ENCODE data around the gene PRC1.

Gene PRC1

DNA sequence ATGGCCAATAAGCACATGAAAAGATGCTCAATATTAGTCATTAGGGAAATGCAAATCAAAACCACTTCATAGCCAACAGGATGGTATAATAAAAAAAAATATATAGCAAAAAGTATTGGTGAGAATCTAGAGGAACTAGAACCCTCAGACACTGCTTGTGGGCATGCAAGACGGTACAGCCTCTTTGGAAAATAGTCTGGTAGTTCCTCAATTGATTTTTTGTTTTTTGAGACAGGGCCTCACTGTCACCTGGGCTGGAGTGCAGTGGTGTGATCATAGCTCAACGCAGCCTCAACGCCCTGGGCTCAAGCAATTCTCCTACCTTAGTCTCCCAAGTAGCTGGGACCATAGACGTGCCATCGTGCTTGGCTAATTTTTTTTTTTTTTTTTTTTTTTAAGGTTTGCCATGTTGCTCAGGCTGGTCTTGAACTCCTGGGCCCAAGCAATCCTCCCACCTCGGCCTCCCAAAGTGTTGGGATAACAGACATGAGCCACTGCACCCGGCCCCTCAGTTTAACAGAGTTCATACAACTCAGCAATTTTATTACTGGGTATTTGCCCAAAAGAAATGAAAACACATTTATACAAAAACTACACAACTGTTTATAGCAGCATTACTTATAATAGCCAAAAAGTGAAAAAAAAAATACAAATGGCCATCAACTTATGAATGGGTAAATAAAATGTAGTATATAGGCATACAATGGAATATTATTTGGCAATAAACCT is 5.1 kb downstream of the PRC1 start:
- DNase-seq, result no peak

DNA sequence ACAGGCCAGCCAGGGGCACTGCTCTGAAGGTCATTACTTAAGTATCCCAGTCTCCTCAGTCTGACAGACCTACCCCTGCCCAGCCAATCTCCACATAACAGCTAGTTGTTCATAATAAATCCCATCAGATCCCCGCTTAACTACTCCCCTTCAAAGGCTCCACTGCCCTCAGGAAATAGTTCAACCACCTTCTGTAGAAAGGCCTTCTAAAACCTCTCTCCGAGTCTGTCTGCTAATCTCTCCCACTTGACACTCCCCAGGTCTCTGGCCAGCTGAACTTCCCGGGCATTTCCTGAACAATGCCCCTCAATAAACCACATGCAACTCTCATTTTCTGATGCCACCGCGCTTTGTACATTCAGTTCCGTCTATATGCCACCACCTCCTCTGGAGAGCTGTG is 6.0 kb downstream of the PRC1 start:
- DNase-seq, result no peak

DNA sequence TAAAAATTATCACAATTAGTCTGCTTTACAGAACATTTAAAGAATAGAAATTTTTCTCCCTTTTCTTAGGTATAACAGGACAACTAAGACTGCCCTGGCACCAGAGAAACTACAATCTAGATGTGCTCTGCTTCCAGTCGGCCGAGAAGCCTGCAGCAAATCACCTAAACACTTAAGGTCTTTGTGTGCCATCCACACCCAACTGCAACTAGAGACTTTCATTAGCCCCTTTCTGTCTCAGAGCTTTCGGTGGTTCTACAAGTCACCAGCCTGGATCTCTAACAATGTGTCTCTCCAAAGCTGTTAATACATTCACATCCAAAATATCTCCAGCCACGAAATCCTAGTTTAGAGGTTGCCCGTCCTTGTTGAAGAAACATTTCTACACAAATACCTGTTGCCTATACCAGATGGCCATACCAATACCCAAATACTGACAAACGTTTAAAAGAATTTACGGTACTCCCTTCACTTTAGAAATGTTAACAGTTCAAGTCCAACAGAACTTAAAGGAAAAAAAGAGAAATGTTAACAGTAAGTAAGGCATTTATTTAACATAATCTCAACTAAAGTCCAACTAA is 6.7 kb downstream of the PRC1 start:
- no peak for DNase-seq

DNA sequence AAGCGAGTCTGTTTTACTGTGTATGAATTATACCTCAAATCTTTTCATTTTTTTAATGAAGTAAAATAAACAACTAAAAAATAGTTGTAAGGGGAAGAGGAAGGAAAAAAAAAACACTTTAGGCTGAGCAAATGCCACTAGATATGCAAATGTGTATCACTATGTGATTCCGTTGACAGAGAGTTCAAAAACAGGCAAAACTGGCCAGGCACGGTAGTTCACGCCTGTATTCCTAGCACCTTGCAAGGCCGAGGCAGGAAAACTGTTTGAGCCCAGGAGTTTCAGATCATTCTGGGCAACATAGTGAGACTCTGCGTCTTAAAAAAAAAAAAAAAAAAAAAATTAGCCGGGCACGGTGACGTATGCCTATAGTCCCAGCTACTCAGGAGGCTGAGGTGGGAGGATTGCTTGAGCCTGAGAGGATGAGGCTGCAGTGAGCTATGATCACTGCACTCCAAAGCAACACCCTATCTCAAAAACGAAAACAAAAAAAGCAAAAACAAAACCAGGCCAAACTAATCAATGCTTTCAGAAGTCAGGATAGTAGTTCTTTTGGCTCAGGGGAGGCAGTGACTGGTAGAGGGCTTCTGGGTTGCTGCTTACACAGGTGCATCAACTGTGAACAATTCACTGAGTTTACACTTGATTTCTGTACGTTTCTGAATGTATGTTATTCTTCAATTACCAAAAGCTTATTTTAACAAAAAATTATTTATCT is 7.4 kb downstream of the PRC1 start:
- no peak for DNase-seq

DNA sequence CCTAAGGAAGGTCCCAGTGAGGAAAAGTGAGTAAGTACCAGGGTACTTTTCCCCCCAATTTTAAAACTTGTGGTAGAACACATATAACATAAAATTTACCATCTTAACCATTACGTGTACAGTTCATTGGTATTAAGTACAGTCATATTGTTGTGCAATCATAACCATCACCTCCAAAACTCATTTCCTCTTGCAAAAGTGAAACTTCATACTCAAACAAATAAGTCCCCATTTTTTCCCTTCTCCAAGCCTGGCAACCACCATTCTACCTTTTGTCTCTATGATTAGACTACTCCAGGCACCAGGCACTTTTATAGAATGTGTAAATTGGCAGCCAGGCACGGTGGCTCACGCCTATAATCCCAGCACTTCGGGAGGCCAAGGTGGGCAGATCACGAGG is 12.2 kb downstream of the PRC1 start:
- DNase-seq, result no peak

DNA sequence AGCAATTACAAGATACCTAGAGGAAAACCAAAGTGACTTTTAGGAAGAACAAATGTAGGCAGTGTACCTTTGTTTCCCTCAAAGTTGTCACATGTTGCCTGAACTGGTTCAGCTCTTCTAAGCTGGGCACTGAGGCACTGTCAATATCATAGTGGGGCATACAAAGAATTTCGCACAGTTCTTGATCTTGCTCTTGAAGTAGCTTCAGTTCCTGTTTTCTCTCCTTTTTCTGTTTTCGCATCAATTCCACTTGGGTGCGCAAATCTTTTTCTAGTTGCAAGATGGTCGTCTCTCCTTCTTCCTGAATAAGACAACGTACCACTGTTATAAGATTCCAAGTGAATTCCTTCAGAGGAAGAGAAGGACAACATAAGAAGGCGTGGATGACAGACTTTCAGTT is 12.7 kb downstream of the PRC1 start:
- DNase-seq, result no peak

DNA sequence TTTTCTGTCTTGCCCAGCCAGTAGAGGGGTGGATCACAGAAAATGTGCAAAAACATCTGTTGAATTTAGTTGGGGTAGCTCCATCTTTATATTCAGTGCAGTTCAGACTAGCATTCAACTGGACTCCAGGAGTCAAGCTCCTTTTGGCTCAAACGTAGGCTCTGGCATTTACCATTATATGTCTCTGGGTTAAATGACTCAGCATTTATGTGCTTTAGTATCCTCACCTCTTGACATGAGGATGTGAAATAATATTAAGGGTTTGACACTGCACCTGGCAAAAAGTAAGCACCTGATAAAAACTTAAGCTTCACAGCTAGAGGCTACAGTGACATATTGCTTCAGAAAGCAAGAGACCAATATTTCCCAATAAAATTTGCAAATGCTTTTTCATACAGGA is 14.8 kb downstream of the PRC1 start:
- DNase-seq, result no peak

DNA sequence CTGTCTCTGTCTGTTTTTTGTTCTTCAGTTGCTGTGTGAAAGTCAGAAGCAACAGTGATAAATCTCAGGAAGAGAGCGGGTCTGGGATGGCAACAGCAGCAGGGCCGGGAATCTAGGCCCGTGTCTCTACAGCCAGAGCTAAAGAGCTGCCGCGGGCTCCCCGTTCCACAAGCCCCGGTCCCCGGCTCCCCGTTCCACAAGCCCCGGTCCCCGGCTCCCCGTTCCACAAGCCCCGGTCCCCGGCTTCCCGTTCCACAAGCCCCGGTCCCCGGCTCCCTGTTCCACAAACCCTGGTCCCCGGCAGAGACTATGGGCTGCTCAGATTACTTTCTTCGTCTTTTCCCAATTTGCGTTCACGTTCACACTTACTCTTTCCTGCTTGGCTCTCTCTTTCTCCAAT is 20.1 kb downstream of the PRC1 start:
- no peak for DNase-seq

DNA sequence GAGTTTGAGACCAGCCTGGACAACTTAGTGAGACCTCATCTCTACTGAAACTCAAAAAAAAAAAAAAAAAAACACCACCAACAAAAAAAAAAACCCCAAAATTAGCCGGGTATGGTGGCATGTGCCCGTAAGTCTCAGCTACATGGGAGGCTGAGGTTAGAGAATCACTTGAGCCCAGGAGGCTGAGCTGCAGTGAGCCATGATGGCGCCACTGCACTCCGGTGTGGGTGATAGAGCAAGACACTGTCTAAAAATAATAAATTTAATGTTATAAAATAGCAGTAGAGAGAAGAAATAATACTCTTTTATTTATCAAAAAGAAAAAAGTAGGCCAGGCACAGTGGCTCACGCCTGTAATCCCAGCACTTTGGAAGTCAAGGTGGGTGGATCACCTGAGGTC is 22.2 kb downstream of the PRC1 start:
- no peak for DNase-seq

DNA sequence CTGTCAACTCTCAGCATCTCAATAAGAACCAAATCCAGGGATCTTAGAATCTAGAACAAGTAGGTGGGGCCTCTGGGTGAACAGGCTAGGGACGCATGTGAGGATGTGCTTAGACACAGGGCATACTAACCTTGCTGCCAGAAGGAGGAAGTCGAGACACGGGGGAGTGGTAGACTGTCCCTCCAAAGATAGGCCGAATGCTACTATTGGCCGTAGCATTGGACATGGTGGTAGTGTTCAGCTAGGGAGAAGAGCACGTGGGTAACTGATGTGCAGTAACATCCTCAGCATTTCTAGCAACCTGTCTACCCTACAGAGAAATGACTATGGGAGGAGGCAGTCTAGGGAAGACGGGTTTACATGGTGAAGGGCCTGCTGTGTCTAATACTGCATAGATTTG is 24.1 kb downstream of the PRC1 start:
- no peak for DNase-seq

DNA sequence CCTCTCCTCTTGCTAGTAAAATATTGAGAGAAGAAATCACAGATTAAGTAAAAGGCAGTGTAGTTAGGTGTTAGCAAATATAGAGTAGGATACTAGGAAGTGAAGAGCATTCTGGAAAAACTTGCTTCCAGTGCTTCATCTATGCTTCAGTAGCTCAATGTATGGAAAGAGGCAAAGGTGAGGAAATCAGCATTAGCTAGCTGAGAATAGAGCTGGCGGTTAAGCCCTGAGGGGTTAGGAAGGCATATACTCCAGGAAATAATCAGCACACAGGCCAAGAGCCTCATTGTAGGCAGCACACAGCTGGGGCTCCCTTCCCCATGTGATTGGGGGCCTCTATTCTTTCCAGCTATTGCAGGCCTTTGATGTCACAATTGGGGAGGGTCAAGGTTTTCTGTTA is 25.9 kb downstream of the PRC1 start:
- DNase-seq, result no peak

DNA sequence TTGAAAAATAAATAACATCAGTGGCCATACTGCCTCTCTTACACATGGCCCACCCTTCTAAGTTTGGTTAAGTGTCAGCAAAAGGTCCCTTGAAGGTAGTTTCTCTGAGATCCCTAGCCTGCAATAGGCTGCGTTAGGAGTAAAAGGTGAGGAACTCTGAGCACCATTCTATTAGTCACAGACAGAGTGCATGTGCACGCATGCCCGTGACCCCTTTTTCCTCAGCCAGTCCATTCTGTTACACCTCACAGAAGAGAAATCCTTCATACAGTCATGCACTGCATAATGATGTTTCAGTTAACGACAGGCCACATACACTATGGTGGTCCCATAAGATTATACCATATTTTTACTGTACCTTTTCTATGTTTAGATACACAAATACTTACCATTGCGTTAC is 27.1 kb downstream of the PRC1 start:
- no peak for DNase-seq

DNA sequence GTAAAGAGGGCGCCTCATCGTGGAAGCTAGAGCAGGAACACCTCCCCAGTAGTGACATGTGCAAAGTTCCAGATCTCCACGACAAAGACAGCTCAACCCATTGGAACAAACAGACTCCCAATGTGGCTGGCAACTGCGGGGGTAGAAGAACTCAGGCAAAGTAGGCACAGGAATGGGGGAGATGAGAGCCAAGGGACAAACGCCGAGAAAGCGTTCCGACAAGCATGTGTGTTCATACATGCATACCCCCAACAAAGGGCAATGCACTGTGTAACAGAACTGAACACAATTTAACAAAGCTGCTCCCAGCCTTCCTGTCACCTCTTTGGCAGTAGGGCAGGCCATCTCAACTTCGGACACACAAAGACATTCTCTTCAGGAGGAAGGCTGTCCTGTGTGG is 28.1 kb downstream of the PRC1 start:
- DNase-seq, result no peak

DNA sequence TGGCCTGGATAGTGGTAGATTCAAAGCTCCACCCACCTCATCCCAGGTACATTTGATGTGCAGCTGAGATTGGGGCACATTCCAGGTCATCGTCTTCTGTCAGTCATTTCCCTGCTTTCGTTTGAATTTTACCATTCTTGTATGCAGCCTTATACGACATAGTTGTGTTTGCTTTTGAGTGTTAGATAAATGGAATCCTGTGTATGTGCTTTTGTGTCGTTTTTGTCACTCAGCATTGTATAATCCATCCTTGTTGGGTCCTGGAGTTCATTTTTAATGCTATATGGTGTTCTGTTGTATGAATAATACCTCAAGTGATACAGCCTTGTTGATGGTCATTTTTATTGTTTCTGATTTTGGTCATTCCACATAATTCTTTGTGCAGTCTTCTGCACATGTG is 32.3 kb downstream of the PRC1 start:
- DNase-seq, result no peak

DNA sequence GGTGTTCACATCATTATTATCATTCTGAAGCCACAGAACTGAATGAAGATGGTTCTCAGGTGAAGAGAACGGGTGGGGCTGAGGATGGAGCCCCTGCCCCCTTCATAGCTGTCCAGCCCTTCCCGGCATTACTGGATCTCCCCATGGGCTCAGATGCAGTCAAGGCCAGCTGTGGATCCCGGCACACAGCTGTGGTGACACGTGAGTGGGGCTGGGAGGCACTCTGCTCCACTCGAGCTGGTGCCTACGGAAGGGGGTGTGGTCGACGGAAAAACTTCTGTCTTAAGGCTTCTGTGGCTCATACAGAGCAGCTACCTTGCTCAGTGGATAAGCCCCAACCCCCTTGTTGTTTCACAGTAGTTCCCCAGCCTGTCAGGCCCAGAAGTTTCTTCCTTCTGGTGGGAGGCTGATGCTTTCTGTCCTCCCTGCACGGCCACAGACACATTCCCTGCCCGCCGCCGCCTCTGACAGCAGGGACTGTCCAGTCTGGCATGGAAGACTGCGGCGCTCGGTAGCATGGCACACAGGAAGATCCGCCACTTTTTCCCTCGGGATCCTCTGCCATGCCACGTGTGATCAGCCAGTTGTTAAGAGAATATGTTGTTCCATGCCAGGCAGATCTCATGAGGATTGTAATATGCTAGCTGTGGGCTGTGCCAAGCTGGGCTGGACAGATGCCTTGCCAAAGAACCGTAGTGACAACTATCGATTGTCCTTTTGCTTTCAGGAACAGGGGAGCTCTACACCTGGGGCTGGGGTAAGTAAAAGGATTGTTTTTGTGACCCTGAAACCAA is 33.8 kb downstream of the PRC1 start:
- DNase-seq, result no peak

DNA sequence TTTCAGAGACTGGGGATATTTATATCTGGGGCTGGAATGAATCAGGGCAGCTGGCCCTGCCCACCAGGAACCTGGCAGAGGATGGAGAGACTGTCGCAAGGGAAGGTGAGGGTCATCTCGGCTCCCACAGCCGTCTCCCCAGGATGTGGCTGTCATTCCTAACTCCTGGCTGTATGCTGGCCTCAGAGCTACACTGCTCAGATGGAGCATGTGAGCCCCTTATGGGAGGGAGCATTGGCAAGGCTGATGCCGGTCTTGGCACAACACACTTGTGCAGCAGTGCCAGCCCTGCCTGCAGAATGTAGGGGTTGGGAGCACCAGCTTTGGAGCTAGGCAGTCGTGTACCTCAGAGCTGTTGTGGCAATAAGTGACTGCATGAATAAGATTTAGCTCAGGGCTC is 34.4 kb downstream of the PRC1 start:
- DNase-seq, result no peak

DNA sequence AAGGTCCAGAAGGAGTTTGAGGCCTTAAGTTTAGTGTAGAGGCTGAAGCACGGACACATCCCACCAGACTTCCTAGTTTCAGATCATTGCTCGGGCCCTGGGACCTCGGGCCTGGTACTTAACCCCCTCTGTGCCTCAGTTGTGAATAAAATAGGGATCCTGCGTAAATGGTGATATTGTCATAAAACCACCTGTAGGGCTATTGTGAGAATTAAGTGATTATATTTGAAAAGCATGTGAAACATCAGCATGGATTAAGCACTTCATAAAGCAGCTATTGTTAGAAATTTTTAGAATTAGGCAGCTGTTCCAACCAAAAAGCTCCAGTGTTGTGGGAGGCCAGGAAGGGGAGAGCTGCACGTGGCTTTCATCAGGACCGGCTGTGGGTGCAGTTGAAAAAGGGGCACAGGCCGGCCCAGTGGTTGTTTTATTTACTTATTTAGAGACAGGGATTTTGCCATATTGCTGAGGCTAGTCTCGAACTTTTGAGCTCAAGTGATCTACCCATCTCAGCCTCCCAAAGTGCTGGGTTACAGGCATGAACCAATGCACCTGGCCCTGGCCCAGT is 35.2 kb downstream of the PRC1 start:
- no peak for DNase-seq

DNA sequence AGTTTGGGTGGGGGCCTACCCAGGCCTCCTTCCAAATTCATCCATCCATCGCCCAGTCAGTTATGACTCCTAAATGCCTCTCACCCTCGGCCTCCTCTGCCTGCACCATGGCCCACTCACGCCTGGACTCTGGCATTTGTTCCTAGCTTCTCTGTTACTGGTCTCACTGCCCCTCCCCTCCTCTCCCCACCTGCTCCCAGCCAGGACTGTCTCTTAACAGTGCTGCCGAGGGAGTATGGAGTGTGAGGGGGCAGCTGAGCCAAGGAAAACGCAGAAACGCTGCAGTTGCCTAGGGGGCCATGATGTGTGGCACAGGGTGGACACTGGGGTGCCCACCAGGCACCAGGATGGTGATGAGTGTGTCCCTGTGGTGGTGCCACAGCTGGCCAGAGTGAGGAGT is 36.5 kb downstream of the PRC1 start:
- DNase-seq, result no peak

DNA sequence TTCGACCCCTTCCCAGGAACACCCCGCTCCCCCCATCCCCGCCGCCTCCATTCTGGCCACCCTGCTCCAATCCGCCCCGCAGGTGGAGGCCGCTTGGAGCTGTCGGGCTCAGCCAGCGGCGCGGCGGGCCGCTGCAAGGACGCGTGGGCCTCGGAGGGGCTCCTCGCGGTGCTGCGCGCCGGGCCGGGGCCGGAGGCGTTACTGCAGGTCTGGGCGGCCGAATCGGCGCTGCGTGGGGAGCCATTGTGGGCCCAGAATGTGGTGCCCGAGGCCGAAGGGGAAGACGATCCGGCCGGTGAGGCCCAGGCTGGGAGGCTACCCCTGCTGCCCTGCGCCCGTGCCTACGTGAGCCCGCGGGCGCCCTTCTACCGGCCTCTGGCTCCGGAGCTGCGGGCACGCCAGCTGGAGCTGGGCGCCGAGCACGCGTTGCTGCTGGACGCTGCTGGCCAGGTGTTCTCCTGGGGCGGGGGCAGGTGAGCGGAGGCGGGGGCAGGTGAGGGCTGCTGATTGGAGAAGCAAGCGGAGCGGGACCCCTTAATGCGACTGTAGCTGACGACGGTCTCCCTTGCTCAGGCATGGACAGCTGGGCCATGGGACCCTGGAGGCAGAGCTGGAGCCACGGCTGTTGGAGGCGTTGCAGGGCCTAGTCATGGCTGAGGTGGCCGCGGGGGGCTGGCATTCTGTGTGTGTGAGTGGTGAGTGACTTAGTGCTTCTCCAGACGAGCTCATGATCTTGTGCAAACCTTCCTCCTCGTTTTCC is 37.1 kb downstream of the PRC1 start:
- DNase-seq, result no peak

DNA sequence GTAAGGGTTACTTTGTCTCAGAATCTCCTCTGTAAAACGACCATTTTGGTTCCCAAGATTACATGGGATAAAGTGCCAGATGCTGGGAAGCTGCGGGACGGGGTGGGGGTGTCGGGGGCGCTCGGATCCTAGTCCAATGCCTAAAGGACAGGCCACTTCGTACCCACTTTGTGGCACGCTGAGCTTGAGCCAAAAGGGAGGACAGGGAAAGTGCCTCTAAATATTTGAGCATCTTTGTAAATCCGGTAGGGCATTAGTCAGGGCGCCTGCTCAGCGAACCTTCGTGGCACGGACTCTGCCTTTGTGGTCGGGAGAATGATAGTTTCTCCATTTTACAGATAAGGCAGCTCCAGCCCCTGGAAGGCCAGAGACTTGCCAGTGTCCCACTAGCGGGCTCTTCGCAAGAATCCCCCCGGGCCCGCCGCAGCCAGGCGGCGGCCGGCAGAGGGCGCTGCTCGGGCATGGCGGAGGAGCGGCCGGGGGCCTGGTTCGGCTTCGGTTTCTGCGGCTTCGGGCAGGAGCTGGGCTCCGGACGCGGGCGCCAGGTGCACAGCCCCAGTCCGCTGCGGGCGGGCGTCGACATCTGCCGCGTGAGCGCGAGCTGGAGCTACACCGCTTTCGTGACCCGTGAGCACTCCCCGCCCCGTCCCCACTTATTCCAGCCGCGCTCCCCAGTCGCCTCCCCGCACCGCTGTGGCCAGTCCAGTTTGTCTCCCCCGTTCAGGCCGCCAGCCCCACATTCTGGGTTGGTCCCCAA is 37.9 kb downstream of the PRC1 start:
- peak; percentile 25 to 43 (median 36) for DNase-seq

DNA sequence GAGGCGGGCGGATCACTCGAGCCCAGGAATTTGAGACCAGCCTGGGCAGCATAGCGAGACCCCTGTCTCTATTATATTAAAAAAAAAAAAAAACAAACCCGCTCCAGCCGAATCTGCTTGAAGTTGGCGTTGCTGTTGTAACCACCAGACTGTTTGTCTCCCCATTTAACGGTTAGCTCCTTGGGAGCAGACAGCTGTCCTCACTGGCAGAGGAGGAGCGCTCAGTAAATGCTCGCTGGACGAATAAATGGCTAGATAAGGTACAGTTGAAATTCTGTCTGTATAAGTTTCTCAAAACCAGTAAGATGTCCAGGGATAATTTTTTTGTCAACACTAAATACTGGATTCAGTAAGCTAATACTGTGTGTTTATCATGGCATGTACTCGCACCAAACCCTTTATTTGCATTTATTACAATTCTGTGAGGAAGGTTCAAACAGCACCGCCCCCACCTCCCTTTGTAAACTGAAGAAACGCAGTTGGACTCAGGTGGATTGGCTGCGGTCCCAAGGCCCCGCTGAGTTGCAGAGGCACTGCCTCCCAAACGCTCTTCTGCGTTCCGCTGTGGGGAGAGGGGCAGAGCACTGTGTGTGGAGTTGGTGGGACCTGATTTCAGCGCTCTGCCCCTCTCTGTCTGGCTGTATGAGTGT is 38.6 kb downstream of the PRC1 start:
- no peak for DNase-seq

Data from activated CD4-positive, CD25-positive, alpha-beta regulatory T cell (primary cell).